Subcutaneous adipose tissue (tissue), 4 donors: Measurements from ENCODE around the gene PTPRD. TPM values are rescaled to one million over a fixed set of nuclear protein-coding genes. Genes with fewer than 3 reads are reported as not detected.

Source experiments
- total RNA-seq, 4 donors: library from RNA; depleted of rRNA; stranded (reverse); fragments of >200 nt; gene quantifications; one replicate each; pipeline ENCODE4 v1.1.0, GENCODE V29; 2016
- TF ChIP-seq, protein P1 (sequence below): fragments of 450-650 bp; IDR thresholded peaks from one replicate; pipeline ENCODE4 v1.5.1; 2016; ENCODE audit warnings: low read depth, mild to moderate bottlenecking, control low read depth, antibody characterized with exemption, moderate library complexity

The PTPRD gene
- total RNA-seq, 4 donors from 2014 or later, result 5.1 to 17.3 (median 12.1) TPM

DNA sequence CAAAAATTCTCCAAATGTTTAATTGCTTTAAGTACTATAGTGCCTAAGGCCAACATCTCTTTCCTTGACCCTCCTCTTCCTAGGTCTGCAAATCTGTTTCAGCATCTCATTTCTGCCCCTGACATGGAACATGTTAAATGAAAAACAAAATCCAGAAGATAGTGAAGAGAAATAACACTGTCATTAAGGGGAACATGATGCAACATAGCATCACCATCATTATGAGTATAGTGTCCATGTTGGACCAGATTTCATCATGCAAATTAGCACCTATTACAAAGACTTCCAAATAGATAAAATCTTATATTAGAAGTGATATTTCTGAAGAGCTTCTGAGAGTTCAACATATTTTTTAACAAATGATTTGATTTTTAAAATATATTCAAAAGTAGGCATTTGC, 375.2 kb downstream of the PTPRD start:
- TF ChIP-seq, protein P1, sequence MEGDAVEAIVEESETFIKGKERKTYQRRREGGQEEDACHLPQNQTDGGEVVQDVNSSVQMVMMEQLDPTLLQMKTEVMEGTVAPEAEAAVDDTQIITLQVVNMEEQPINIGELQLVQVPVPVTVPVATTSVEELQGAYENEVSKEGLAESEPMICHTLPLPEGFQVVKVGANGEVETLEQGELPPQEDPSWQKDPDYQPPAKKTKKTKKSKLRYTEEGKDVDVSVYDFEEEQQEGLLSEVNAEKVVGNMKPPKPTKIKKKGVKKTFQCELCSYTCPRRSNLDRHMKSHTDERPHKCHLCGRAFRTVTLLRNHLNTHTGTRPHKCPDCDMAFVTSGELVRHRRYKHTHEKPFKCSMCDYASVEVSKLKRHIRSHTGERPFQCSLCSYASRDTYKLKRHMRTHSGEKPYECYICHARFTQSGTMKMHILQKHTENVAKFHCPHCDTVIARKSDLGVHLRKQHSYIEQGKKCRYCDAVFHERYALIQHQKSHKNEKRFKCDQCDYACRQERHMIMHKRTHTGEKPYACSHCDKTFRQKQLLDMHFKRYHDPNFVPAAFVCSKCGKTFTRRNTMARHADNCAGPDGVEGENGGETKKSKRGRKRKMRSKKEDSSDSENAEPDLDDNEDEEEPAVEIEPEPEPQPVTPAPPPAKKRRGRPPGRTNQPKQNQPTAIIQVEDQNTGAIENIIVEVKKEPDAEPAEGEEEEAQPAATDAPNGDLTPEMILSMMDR, result no peak

DNA sequence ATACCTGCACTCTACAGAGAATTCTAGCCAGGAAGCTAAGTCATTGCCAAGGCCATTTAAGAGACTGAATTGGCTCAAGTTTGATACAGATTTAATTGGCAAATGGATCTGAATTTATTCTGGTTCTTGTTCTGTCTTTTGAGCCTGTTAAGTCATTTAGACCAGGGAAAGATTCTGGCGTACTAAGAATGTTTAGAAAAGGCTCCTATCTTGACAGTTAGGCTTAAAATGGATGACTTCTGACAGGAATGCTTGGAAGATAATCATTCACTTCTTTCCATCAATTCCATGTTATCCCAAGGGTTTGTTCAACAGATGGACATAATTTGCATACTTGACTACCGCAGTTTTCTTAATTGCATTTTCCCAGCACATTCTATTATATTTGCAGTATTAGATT, 376.6 kb downstream of the PTPRD start:
- TF ChIP-seq, protein P1, result no peak

DNA sequence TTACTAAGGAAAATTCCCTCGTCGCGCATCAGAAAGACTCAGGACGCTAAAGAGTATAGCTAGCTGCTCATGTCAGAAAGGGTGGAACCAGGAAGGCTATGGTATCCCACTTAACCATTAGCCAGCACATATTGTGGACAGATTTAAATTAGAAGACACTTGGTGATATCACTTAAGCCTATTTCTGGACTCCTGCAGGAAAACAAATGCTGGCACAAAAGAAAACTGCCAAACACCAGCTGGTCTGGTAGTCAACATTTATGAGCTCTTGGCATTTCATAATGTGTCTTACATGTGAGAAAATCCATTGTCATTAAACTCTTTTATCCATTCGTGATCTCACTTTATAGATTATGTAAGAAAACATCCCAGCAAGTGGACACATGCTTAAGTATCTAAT, 377.4 kb downstream of the PTPRD start:
- TF ChIP-seq, protein P1, result no peak

DNA sequence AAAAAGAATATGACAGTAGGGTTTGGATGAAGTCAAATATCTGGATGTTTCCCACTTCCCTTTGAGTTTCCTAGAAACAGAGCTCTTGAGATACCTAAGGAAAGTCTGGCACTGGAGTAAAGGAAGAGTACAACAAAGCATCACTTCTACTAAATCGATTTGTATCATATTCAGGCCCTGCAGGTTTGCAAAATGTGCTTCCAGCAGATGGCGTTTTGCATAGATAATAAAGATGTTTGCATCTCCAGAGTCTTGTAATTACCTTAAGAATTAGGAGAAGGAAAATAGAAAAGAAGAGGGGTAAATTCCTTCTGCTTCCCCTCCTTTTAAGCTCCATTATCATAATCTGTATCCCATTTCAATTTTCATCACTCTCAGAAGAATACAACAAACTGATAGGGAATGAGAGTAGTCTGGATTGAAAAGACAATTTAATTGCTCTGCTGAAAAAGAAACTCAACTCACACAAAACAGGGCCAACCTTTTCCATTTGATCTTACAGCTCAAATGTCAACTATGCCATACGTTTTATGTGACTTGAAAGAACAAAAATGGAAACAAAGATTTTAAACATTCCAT, 380.4 kb downstream of the PTPRD start:
- TF ChIP-seq, protein P1, result no peak

DNA sequence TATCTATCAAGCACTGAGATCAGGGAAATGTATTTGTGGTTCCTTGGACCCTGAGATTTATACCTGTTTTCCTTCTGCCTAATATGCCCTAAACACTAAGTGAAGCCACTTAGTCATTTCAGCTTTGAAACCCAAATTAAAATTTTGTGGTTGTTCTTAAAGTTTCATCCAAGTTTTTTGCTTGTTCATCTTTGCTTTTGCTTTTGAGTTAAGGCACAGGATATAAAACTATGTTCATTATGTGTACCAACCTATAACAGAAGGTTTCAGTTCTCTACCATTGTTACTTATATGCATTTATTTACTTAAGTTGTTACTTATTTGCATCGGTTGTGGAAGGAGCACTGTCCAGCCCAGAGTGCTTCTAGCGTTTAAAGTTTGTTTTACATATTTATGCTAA, 382.3 kb downstream of the PTPRD start:
- TF ChIP-seq, protein P1, result no peak

DNA sequence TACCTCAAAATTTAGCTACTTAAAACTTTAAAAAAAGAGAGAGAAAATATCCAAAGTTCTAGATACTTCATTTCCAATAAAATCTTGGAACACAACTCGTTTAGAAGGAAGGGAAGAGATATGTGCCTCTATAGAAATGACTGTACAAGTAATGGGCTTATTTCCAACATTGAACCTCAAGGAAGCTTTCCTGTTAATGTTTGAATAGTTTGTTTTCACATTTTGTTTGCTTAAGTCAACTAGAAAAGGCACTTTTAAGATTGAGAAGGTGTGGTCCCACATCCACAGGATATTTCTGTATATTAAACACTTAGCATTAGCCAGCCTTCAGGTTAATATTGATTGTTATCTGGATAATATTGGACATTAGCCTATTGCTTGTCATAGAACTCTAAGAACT, 384.7 kb downstream of the PTPRD start:
- TF ChIP-seq, protein P1, result no peak

DNA sequence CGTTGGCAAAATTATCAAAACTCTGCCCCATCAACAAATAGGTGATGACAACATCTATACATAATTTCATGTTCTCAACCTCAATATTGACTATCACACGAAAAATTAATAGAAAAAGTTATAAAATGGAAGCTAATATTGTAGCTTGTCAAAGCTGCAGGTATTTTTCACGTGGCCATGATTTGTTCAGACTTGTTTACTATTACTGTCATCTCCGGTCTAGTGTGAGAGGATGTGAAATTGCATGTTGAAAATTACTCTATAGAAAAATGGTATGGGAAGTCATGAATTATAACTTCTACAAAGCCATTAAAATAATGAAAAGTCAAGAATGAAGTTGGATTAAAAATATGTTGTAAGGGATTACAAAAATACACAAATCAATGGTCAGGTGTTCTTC, 385.8 kb downstream of the PTPRD start:
- TF ChIP-seq, protein P1, result no peak

DNA sequence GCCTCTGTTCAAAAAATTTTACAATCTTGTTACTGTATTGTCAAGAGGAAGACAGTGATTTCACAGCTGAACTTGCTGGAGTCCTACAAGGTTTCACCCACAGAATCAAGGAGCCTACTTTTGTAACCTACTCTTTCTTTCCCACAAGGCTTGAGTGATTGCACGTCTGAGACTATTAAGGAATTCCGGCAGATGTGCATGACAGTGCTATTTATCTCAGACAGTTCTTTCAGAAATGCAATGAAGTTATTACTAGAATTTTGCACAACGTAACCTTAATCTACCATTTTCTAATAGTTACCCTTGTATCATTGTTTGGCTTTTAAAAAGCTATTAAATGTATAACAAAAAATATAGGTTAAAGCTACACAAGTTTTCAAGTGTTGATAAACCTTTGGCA, 400.1 kb downstream of the PTPRD start:
- TF ChIP-seq, protein P1, result no peak
